Stimulated activated CD4-positive, alpha-beta T cell treated with anti-CD3 and anti-CD28 coated beads, Interleukin-12 subunit alpha, Interleukin-12 subunit beta, amount 100 ng/mL, for 24 hours (primary cell): ENCODE measurements around the gene IL22RA2.
A peak's percentile ranks its signal among the peaks of the same experiment; 100 is the strongest.

Experiments used
- DNase-seq, 2 experiments: peaks; one replicate each; pipeline ENCODE4 v3.0.0-alpha.2; 2020; ENCODE audit warnings: low read depth in 2 of 2

Gene IL22RA2

DNA sequence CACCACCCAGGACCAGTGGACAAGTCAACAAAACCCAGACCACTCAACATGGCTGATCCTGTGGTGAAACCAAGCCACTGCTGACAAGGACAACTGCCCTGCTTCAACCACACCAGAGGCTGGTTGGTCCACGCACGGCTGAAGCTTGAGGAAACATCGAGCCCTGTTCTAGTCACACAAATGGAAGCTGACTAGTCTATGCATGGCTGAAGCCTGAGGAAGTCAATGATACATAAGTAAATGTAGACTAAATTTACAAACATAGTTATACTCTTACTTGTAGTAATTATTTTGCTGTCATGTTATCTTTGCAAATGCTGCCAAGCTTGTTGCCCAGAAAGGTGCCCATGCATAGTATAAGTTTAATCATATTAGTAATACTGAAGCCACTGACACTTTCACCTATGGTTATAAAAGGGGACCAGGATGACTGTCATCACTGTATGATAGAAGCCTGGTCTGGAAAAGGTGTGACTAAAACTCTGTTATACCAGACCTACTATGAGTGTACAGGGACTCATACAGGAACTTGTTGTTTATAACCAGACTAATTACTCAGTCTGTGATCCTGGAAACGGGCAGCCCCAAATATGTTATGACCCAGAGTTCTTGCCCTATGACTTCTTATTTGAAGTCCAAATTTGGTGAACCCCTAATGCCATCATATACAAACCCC, 5.6 kb downstream of the IL22RA2 start:
- DNase-seq: no peak

DNA sequence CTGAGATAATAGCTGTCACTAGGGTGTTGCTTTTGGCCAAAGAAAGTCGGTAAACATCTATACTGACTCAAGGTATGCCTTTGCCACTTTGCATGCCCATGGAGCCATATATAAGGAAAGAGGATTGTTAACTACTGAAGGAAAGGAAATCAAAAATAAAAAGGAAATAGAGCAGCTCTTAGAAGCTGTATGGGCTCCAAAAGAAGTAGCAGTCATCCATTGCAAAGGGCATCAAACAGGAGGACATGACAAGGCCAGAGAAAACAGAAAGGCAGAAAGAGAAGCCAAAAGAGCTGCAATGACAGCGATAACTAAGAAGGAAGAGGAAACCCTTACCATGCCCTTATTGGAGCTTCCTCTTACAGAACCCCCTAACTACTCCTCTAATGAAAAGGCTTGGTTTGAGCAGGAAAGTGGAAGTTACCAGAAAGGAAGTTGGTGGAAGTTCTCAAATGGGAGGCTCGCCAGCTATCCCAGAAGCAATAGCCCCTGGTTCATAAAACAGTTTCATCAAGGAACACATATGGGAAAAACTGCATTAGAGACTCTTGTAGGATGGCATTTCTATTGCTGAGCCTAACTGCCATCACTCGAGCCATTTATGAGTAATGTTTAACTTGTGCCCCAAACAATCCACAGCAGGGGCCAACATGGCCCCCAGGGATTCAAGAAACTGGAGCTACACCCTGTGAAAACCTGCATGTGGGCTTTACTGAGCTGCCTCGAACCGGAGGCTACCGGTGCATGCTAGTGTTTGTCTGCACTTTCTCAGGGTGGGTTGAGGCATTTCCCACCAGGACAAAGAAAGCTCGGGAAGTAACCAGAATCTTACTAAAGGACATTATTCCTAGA, 7.0 kb downstream of the IL22RA2 start:
- no peak for DNase-seq

DNA sequence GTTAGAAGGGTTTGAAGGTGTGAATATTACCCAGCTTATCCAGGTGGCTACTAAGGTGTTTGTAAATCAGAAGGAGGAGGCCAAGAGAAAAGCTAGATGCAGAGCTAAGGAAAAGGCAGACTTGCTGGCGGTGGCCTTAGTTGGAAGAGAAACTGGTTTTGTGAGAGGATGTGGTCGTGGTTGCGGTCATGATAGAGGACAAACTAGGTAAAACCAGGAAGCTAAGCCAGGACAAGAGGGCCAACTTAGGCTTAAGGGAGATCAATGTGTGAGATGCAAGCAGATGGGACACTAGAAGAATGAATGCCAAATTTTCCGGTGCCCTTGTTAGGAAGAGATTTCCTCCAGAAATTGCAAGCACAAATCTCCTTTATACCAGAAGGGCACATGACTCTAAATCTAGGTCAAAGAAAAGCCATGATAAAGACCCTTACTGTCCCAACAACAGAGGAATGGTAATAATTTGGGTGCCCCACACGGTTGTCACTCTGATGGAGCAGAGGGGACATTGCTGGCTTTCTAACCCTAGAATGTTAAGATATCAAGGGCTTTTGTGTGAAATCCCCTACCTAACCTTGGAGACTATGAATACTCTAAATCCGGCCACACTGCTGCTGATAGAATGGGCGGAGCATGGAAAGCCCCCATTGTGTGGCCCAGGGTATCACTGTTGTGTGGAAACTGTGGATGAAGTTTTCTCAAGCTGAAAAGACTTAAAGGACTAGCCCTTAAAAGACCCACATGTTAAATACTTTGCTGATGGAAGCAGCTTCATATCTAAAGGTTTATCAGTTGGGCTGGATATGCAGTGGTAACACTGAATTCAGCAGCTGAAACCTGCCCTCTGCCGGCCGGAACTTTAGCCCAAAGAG, 7.8 kb downstream of the IL22RA2 start:
- DNase-seq: peak in 1 of 2 experiments; percentile 17

DNA sequence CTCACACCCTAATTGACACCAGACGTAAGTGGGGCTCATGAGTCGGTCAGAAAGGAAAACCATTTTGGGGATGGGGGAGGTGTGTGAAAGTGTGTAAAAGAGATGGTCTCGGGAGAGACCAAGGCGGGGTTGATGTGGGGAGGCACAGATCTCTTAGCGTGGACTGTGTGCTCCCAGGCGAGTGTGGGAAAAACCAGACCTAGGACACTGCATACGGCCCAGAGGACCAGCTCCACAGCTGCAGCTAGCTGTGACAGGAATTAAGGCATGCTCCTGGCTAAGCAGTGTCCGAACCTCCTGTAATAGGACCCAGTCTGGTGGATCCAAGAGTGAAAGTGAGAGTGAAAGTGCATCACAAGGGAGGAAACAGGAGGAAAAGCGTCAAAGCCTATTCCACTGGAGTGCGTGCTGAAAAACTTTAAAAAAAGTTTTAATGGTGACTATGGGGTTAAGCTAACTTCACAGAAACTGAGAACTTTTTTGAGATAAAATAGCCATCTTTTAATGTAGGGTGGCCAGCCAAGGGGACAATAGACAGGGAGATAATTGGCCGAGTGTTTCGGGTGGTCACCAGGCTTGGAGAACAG, 9.6 kb downstream of the IL22RA2 start:
- DNase-seq: no peak

DNA sequence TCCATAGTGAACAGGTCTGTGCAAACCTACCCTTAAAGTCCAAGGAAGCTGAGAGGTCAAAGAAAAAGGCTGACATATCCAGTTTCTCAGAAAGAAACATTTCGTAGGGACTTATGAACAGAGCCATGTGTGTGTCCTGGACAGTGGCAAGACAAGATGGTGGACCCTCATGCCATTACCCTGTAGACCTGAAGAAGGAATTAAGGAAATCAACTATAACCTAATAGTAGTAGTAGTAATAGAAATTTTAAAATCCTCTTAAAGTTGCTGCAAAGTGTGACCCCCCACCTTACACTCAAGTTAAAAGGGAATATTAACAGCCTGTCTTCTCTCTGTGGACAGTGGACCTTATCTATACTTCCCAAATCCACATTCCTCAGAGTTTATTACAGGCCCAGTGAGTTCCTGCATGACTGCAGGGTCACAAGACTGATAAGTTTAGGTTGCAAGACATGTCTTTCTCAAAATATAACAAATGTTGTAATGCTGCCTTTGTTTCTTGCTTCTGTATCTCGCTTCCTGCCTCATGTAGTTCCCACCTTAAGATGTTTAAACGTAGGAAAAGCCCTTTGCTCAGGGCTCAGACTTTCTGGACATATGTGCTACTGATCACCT, 10.6 kb downstream of the IL22RA2 start:
- DNase-seq: no peak

DNA sequence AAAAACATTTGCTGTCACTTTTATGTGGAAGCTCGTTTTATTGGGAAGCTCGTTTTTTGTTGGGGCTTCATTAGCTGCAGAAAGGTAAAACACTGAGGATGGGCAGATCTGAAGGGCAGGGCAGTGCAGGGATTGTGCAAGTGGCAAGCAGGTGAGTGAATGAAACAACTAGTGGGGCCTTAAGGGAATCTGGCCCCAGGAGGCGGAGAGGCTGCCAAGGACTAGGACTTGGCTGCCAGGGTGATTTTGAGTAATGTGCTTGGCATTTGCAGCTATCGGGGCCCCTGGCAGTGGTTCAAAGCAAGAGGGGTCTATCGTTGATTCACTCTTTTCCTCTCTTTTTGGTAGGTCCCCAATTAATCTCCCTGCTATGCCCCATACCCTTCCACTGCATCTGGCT, 11.5 kb downstream of the IL22RA2 start:
- no peak for DNase-seq

DNA sequence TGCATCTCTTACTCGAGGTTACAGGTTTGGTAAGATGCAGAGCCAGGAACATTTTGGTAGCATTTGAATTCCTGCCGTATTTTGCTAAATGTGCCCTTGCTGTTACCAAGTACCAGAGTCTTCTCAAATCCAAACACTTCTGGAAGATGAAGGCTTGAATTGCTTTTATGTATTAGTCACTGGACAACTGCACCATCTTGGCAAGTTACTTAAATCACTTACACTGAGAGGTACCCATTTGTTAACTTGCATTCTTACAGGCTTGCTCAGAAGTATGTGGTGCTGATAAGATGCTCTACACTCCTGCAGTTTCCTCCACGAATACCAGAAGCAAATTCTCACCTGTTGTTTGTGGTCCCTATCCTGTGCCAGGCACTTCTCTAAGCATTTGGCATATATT, 12.7 kb downstream of the IL22RA2 start:
- DNase-seq: no peak

DNA sequence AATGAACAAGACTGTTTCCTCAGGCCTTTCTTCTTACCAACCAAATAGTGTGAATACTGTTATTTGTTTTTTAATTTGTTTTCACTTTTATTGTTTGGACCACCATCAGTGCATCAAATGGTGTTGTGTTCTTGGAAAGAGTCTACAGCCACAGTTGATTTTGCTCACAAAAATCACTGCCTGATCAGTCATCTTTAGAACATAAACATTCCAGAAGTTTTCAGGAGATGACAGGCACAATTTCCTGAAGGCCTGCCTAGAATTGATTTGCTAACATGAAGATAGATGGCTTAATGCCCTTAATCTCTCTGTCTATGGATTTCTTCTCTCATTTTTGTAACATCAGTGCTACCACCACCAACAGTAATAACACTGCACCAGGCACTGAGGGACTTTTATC, 13.5 kb downstream of the IL22RA2 start:
- no peak for DNase-seq

DNA sequence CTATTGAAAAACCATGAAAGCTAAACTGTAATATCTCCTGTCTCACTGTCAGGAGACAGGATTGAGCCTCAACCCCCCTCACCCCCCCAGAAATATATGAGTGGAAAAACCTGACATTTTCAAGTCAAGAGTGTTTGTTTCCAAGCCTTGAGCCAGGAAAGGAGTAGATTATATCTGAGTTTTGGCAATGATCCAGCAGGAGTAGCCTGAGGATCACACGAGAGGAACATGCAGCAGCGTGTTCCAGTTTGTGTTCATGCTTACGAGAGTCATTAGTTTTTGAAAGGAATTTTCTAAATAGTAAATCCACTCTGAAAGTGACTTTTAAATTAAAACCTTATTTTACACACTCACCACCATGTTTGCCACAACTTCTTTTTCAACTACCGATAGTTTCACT, 15.8 kb downstream of the IL22RA2 start:
- DNase-seq: no peak

DNA sequence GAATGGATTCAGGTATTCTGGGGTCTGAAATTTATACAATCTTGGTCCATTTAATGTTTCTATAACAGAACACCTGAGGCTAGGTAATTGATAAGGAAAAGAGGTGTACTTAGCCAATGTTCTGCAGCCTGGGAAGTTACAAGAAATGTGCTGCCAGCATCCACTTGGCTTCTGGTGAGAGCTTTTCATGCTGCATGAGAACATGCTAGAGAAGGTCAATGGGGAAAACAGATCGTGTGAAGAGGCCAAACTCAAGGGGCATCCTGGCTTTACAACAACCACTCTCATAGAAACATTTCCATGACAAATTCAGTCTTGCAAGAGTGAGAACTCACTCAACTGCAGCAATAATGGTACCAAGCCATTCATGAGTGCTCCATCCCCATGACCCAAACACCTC, 16.8 kb downstream of the IL22RA2 start:
- no peak for DNase-seq

DNA sequence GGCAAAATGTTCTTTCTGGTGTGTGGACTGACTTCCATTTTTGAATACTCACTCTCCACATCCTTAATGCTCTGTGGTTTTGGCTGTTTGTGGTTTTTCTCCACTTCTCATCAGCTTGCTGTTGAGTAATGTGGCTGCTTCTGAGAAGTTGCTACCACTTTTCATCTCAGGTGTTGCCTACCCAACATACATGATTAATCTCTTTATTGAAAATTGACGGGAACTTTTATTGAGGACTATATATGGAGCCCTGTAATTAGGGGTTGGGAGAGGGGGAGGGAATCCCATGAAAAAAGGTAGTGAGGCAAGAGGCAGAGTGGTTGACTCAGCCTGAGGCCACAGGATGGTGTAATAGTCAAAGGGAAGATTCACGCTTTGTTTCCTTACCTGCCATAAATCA, 17.6 kb downstream of the IL22RA2 start:
- peak in 1 of 2 experiments; percentile 3 for DNase-seq

DNA sequence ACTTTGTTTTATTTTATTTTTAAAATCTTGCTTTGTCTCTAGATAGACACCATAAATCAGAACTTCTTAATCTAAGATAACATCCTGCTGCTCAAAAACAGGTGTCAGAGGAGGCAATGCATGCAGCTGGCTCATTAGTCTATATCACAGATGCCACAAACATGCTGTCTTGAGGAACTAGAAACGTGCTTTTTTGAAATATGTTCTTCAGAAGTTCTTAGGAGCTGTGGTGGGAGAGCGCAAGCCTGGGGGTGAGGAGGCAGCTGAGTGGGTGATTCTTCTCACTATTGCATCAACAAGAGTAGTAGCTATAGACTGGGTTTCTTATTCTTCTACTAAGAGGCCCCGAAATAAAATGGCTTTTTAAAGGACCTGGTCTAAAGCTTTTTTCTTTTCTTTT, 23.4 kb downstream of the IL22RA2 start:
- DNase-seq: no peak

DNA sequence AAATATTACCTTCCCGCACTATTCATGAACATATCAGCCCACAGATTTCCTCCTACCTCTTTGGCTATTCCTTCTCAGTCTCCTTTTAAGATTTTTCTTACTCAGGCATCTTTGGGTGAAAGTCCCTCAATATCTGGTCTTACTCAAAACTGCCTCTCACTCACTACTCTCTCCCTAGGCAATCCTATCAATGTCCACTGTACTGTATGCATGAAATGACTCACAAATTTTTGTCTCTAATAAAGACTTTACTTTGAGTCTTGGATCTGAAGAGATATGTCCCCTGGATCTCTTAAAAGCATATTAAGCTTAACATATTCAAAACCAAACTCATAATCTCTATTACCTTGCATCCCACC, 24.4 kb downstream of the IL22RA2 start:
- DNase-seq: no peak

DNA sequence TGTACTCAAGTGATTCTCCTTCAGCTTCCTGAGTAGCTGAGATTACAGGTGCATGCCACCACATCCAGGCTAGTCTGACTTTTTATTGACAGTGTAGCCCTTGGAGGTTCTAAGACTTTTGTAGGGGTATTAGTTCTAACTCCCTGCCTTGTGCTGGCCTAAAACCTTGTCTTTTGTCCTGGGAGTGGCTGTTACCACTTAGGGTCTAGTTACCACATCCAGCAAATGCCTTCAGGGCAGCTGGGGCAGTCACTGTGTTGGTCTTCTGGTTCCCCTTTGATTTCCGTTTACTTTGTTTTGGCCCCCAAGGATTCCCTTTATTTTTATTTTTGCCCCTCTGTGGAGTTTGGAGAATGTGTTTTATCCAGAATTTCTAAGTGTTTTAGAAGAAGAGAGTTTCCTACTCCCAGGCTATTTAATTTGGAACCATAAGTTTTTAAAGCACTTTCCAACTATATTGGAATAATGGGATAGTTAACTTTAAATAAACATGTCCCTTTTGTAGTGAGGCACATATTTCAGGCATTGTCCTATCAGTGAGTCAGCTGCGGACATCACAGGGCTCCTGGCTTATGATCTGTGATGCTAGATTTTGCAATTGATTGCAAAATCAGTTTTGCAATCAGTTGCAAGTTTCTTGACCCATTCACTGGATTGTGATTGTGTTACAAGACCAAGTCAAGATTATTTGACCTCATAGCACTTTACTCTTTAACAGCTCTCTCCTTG, 25.0 kb downstream of the IL22RA2 start:
- no peak for DNase-seq

DNA sequence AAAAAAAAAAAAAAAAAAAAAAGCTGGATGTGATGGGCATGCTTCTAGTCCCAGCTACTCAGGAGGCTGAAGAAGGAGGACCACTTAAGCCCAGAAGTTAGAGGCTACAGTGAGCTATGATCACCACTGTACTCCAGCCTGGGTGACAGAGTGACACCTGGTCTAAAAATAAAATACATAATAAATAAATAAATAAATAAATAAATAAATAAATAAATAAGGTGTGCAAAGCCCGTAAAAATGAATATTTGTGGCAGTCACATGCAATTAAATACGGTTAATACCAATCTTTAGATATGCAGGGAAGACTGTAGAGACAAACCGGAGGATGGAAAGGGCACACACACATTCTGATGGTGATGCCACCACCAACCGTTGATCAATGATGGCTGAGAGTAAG, 26.2 kb downstream of the IL22RA2 start:
- no peak for DNase-seq

DNA sequence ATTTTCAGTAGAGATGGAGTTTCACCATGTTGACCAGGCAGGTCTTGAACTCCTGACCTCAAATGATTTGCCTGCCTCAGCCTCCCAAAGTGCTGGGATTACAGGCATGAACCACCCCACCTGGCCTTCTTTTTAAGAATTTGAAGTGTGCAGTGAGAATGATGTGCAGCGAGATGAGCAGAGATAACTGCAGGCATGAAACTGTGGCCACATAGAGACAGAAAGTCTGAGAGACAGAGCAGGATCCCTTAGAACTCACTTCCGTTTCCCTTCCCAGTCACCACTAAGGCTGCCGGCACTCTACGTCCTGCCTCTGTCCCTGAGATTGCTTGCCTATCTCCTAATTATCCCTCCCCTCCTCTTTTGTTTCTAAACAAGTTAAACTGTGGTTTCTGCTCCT, 27.2 kb downstream of the IL22RA2 start:
- no peak for DNase-seq

DNA sequence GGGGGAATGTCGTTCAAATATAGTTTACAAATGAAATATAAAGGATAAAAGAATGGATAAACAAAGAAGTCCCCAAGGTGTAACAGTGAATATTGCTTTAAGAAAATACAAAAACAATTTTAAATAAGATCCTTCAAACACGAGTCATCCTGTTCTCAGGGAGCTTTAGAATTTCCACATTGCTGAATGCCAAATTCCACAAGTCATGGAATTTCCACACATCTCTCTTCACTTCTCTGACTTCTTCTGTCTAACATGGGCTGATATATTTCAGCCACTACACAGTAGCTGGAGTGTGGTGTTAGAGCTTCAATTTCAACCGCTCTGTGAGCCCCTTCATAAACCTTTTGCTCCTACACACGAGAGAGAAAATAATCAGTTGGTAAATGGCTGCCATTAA, 28.0 kb downstream of the IL22RA2 start:
- no peak for DNase-seq

DNA sequence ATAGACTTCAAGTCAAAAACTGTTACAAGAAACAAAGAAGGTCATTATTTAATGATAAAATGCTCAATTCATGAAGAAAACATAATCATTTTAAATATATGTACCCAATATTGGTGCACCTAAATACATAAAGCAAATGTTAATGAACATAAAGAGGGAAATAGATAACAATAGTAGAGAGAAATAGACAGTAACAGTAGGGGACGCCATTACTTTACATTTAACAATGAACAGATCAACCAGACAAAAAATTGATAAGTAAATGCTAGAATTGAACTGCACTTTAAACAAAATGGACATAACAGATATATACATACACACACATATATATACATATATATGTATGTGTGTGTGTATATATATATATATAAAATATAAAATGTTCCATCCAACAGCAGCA, 37.4 kb downstream of the IL22RA2 start:
- DNase-seq: no peak

DNA sequence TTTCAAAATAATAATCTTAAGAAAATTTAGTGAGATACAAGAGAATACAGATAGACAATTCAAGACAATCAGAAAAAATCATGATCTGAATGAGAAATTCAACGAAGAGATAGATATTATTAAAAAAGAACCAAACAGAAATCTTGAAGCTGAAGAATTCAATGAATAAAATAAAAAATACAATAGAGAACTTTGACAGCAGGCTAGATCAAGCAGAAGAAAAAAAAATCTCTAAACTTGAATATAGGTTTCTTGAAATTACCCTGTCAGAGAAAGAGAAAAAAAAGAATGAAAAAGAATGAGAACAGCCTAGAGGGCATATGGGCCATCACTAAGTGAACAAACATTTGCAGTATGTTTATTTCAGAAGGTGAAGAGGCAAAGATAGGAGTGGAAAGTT, 39.0 kb downstream of the IL22RA2 start:
- no peak for DNase-seq

DNA sequence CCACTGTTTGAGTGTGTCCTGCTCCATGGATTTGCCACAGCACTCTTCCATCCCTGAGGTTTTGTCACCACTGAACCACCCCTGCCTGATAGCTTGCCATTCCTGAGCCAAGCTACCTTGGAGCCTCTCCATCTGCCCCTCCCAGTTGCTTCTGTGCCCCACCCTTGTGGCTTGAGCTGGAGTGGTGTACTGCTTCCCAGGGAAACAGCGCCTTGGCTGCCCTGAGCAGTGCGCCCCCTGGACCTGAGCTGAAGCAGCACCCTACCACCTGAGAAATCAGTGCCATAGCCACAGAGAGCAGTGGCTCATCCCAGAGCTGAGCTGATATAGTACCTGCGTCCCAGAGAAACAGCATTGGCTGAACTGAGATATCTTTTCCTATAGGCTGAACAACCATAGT, 40.3 kb downstream of the IL22RA2 start:
- no peak for DNase-seq

DNA sequence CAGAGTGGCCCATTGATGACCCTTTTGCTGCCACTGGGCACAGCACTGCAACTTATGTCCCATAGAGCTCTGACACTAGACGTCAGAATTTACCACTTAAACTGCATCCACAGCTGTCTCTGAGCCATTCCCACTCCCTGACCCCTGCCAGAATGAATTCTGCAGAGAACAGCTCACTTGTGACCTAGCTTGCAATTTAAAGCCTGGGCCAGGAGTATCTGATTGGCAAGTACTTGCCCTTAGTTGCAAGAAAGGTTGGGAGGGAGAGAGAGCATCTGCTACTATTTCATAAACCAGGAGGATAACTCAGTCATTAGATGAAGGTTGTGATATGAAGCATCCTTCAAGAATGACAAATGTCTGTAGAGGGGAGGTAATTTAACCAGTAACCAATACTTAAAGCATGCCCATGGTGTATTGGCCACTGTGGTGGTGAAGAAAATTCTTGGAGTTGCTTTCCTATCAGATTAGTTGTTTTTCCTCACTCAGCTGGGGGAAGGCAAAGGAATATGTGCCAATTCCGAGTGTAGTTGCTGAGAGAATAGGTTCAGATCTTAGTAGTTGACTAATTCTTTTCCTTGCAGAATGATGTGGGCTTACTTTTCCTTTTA, 46.5 kb downstream of the IL22RA2 start:
- no peak for DNase-seq
